Mammary epithelial cell (primary cell): Measurements from ENCODE around the gene VAV2.

ENCODE experiments used
- CTCF ChIP-seq, 2 donors: IDR thresholded peaks in 1 of 2; conservative IDR thresholded peaks in 1 of 2; 2 replicates each; pipeline ENCODE4 v1.5.1; 2011 to 2012; ENCODE audit warnings: inconsistent platforms in 2 of 2, low read length in 2 of 2, mild to moderate bottlenecking in 2 of 2, control low read depth in 1 of 2, low read depth in 1 of 2; ENCODE audit not compliant: insufficient read depth in 1 of 2; ENCODE audit errors: extremely low read depth in 1 of 2
- EZH2 ChIP-seq: IDR thresholded peaks from 2 replicates; pipeline ENCODE4 v1.6.1; 2012; ENCODE audit warnings: low read length, inconsistent platforms, borderline replicate concordance

GRCh38 chr9:133950629-133951111 is 41.5 kb downstream of the VAV2 start:
- TF ChIP-seq CTCF (conservative IDR thresholded peaks at IDR 0.05 in 1 of 2, IDR thresholded peaks at IDR 0.05 in 1 of 2; ENCODE audit: extremely low read depth in 1 of 2, insufficient read depth in 1 of 2, low read depth in 1 of 2, low read length in 2 of 2) (no peak), EZH2 (no peak)
